ENCODE results near the gene C13orf46. TPM values are rescaled to one million over a fixed set of nuclear protein-coding genes. Genes with fewer than 3 reads are reported as not detected.

The C13orf46 gene
- total RNA-seq, 4 donors from 2014 or later = 0.41 to 77.4 (median 1.1) TPM; not detected in 1

DNA sequence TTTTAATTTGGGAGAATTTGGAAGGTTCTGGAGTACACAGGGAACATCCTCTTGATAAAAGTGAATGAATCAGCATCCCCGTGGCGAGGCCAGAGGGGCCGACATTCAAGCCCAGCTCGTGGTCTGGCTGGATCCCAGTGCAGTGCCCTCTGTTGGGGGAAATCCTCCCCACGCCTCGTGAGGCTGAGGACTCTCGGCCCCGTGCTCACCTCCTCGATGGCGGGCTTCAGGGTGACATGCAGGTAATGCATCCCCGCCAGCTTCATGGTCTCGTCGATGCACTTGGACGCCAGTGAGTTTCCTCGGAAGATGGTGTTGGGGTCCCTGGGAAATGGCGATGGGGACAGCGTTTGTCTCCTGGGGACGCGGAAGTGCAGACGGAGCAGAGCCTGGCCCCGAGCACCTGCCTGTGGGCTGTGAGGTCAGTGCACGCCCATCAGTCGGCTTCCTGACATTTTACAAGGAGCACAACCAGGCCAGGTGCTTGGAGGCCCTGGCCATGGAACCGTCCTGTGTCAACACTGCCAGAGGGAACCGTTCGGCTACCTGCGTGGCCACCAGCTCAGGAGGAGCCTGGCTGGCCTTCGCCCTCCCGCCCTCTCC is 43.3 kb upstream of the C13orf46 start:
- DNase-seq = no peak
- Histone ChIP-seq H3K27me3 (no peaks in the 10 kb centered on the region), H3K27ac (no peak overlapping the region), H3K36me3 (no peaks in the 10 kb centered on the region), H3K9me3 (no peaks in the 10 kb centered on the region), H3K4me3 (no peak overlapping the region), H3K4me1 (peaks cover 0 to 10% (median 2%) of the 10 kb centered on the region in 4 donors)
- TF ChIP-seq EP300 (IDR thresholded peaks at IDR 0.05; ENCODE audit: low read depth) (no peak), POLR2A (IDR thresholded peaks at IDR 0.05) (no peak), CTCF (IDR thresholded peaks at IDR 0.05) (no peak), POLR2AphosphoS5 (IDR thresholded peaks at IDR 0.05) (no peak)
- in situ Hi-C loops (cut with MboI; ENCODE audit: low pct_ligation_motif_present in 1 of 4, low pct_unique_long_range_greater_than_20kb in 1 of 4, low sequenced_read_pairs in 3 of 4) = no loop called here
- intact Hi-C loops (cut with DNase I; ENCODE audit: low total_unique reads) = no loop called here
- whole genome bisulfite sequencing, 2 donors (ENCODE audit: low coverage in 1 of 2) = 82 to 92% methylated on average over 10 to 26 of the region's 29 CpGs

DNA sequence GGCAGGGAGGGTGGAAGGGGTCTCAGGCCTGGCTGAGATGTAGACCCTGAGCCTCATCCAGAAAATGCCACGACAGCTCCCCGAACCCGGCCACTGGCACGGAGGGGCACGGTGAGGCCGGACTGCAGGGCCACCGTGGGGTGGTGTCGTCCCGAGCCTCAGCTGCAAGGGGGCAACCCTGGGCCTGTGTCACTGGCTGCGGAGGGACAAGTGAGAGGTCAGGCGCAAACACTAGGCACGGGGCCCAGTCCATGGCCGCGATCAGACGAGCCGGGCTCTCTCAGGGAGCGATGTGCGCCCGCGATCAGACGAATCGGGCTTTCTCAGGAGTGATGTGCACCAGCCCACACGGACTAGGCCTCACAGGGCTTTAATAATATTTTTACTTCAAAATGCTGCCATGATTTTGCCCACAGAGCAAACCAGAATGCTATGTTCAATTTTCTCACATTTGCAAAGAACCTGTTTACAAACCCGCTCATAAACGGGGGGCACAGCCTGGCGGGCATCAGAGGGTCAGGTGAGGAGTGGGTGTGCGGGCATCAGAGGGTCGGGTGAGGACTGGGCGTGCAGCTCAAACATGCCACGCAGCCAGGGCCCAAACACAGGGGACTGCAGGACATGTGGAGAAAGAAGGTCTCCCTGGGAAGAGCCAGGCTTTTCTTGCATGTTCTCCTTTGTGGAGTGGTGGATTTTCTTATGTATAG is 42.6 kb upstream of the C13orf46 start:
- Histone ChIP-seq H3K27me3 (no peaks in the 10 kb centered on the region), H3K9me3 (no peaks in the 10 kb centered on the region), H3K36me3 (no peaks in the 10 kb centered on the region), H3K4me1 (peaks cover 0 to 10% (median 2%) of the 10 kb centered on the region in 4 donors), H3K4me3 (no peak overlapping the region), H3K27ac (no peak overlapping the region)
- TF ChIP-seq POLR2AphosphoS5 (IDR thresholded peaks at IDR 0.05) = no peak
- no peak for TF ChIP-seq POLR2A (IDR thresholded peaks at IDR 0.05)
- no peak for TF ChIP-seq CTCF (IDR thresholded peaks at IDR 0.05)
- TF ChIP-seq EP300 (IDR thresholded peaks at IDR 0.05; ENCODE audit: low read depth) = no peak
- intact Hi-C loops (cut with DNase I; ENCODE audit: low total_unique reads) (no loop called here), in situ Hi-C loops (cut with MboI; ENCODE audit: low pct_ligation_motif_present in 1 of 4, low pct_unique_long_range_greater_than_20kb in 1 of 4, low sequenced_read_pairs in 3 of 4) (no loop called here)
- no peak for DNase-seq
- 91 to 100% methylated on average over 7 to 30 of the region's 30 CpGs for WGBS, 2 donors (ENCODE audit: low coverage in 1 of 2)

DNA sequence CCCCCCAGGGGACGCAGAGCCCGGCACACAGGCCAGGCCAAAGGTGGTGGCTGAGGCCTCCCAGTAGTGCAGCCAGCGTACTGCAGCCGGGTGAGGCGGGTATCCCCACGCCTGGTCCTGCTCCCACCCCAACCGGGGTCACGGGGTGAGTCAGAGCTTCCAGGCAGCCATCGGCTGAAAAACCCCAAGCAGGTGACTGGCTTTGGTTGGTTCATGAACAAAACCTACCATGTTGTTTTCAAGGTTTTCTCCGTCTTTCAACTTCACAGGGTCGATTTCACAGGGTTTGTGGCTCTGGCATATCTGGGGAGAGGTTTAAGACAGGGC is 42.1 kb upstream of the C13orf46 start:
- no peak for TF ChIP-seq POLR2A (IDR thresholded peaks at IDR 0.05)
- TF ChIP-seq EP300 (IDR thresholded peaks at IDR 0.05; ENCODE audit: low read depth) = no peak
- no peak for TF ChIP-seq CTCF (IDR thresholded peaks at IDR 0.05)
- TF ChIP-seq POLR2AphosphoS5 (IDR thresholded peaks at IDR 0.05) = no peak
- peak overlapping the region in 3 of 4 donors; percentile 49 to 69 (median 51) for H3K27ac ChIP-seq
- no peaks in the 10 kb centered on the region for H3K36me3 ChIP-seq
- no peaks in the 10 kb centered on the region for H3K27me3 ChIP-seq
- intact Hi-C loops (cut with DNase I; ENCODE audit: low total_unique reads) = no loop called here
- 70% methylated on average over 11 of the region's 11 CpGs; no CpG with 5 or more reads in 1 of the 2 donors for WGBS, 2 donors (ENCODE audit: low coverage in 1 of 2)
- no peaks in the 10 kb centered on the region for H3K9me3 ChIP-seq
- no peak for DNase-seq
- H3K4me3 ChIP-seq = no peak overlapping the region
- in situ Hi-C loops (cut with MboI; ENCODE audit: low pct_ligation_motif_present in 1 of 4, low pct_unique_long_range_greater_than_20kb in 1 of 4, low sequenced_read_pairs in 3 of 4) = no loop called here
- peaks cover 0 to 10% (median 2%) of the 10 kb centered on the region in 4 donors for H3K4me1 ChIP-seq

DNA sequence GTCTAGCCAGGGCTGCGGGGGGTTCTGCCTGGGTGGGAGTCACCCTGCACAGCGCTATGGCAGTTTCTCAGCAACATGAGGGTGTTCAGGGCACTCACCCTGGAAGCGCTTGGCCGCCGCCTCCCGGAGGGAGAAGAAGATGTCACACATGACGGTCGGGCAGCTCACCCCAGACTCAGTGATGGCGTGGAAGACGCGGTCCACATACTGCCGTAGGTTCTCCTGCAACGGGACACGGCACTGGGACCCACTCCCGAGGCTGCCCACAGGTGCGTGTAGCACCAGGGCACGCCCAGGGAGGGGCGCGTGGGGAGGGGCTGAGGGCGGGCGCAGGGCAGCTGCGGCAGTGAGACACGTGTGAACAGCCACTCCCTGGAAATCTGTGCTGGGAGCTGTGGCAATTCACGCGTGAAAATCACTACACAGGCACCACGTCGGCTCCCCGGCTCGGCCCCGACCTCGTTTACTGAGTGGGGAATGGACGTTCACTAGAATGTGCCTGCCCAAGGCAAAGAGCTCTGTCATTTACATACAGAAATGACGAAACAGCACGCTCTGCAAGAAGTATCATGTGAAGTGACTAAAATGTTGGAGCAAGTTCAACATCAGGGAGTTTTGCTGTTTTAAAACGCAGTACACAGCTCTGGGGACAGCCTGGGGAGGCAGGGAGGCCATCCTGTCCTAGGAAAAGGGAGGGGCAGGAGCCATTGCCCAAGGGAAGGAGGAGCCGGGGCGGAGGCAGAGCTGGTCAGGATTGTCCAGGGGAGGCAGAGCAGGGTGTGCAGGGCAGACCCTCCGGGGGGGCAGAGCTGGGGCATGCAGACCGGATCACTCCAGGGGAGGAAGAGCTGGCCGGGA is 41.5 kb upstream of the C13orf46 start:
- intact Hi-C loops (cut with DNase I; ENCODE audit: low total_unique reads) = no loop called here
- 69% methylated on average over 37 of the region's 40 CpGs; no CpG with 5 or more reads in 1 of the 2 donors for WGBS, 2 donors (ENCODE audit: low coverage in 1 of 2)
- in situ Hi-C loops (cut with MboI; ENCODE audit: low pct_ligation_motif_present in 1 of 4, low pct_unique_long_range_greater_than_20kb in 1 of 4, low sequenced_read_pairs in 3 of 4) = no loop called here

More for the DNA sequence above, 41.5 kb upstream of the C13orf46 start:
- DNase-seq = peak; percentile 78
- H3K27ac ChIP-seq = peak overlapping the region in 3 of 4 donors; percentile 49 to 69 (median 51)
- H3K4me1 ChIP-seq = peaks cover 0 to 10% (median 2%) of the 10 kb centered on the region in 4 donors
- no peaks in the 10 kb centered on the region for H3K36me3 ChIP-seq
- TF ChIP-seq CTCF (IDR thresholded peaks at IDR 0.05) (peak in 1 of 5 experiments; percentile 12), POLR2AphosphoS5 (IDR thresholded peaks at IDR 0.05) (no peak), EP300 (IDR thresholded peaks at IDR 0.05; ENCODE audit: low read depth) (no peak), POLR2A (IDR thresholded peaks at IDR 0.05) (no peak)
- no peaks in the 10 kb centered on the region for H3K9me3 ChIP-seq
- H3K4me3 ChIP-seq = no peak overlapping the region
- H3K27me3 ChIP-seq = no peaks in the 10 kb centered on the region
